ENCODE data around the gene TPCN2. TPM values are rescaled to one million over a fixed set of nuclear protein-coding genes. Genes with fewer than 3 reads are reported as not detected.
"Not testable (repeated sequence)": the region's sequence is repeated elsewhere in the genome, so short reads cannot be mapped to it uniquely, and the experiment has no call there.

Gene TPCN2
- 1 to 10 TPM; 4.8 to 7.0 (median 5.0) TPM for polyA plus RNA-seq

GRCh38 chr11:69048694-69049489 is at the start of gene TPCN2:
Gene TPCN2 (plus strand): TSS chr11:69048932. CDS start chr11:69048998, 66 bp downstream.
- peaks cover 18 to 24% of the 10 kb centered on the region in 2 donors for H3K4me1 Mint-ChIP-seq

GRCh38 chr11:68999093-68999747 is 49.5 kb upstream of the TPCN2 start:
- Mint-ChIP-seq H3K4me1 (peaks cover 20 to 28% of the 10 kb centered on the region in 2 donors), H3K4me3 (peak overlapping the region; percentile 38 to 82 (median 73)), H3K9me3 (no peaks in the 10 kb centered on the region), H3K36me3 (no peaks in the 10 kb centered on the region), H3K27ac (peak overlapping the region; percentile 80 to 93 (median 87)), H3K27me3 (ENCODE audit: low read depth in 3 of 3) (peaks cover 6 to 11% (median 8%) of the 10 kb centered on the region in 3 donors)
- peak; percentile 76 to 85 (median 78) for DNase-seq

More at GRCh38 chr11:69048694-69049489, at the start of gene TPCN2:
- peak; percentile 88 to 93 (median 92) for DNase-seq
- peaks cover 0 to 3% (median 3%) of the 10 kb centered on the region in 3 donors for H3K27me3 Mint-ChIP-seq (ENCODE audit: low read depth in 3 of 3)
- no peaks in the 10 kb centered on the region for H3K9me3 Mint-ChIP-seq
- peak within 1 kb of the TSS; percentile 81 to 89 (median 84) for H3K27ac Mint-ChIP-seq
- H3K4me3 Mint-ChIP-seq: peak within 1 kb of the TSS; percentile 75 to 82 (median 80)
- no peaks in the 10 kb centered on the region for H3K36me3 Mint-ChIP-seq

- Mint-ChIP-seq H3K27ac (peak overlapping the region; percentile 80 to 93 (median 87)), H3K4me1 (peaks cover 20 to 28% of the 10 kb centered on the region in 2 donors), H3K27me3 (ENCODE audit: low read depth in 3 of 3) (peaks cover under 1 to 11% (median 8%) of the 10 kb centered on the region in 3 donors), H3K4me3 (peak overlapping the region; percentile 38 to 82 (median 73))
- H3K36me3 Mint-ChIP-seq, H3K9me3 Mint-ChIP-seq, DNase-seq: not testable (repeated sequence)
Observed at GRCh38 chr11:68999748-69000355, 48.9 kb upstream of the TPCN2 start.

GRCh38 chr11:69000391-69000790 is 48.3 kb upstream of the TPCN2 start:
- no peak for DNase-seq
- Mint-ChIP-seq H3K9me3 (no peaks in the 10 kb centered on the region), H3K27ac (peak overlapping the region in 2 of 6 donors; percentile 68 to 84), H3K36me3 (no peaks in the 10 kb centered on the region), H3K4me1 (peaks cover 20 to 28% of the 10 kb centered on the region in 2 donors), H3K4me3 (peak overlapping the region in 1 of 5 donors; percentile 17), H3K27me3 (ENCODE audit: low read depth in 3 of 3) (peaks cover 0 to 12% (median 10%) of the 10 kb centered on the region in 3 donors)

- Mint-ChIP-seq H3K27me3 (ENCODE audit: low read depth in 3 of 3) (peaks cover 0 to 14% (median 9%) of the 10 kb centered on the region in 3 donors), H3K9me3 (no peaks in the 10 kb centered on the region), H3K36me3 (no peaks in the 10 kb centered on the region), H3K4me3 (peak overlapping the region in 1 of 5 donors; percentile 17), H3K27ac (peak overlapping the region in 3 of 6 donors; percentile 40 to 68 (median 50)), H3K4me1 (peaks cover 20 to 28% of the 10 kb centered on the region in 2 donors)
- no peak for DNase-seq
Observed at GRCh38 chr11:69000831-69001242, 47.9 kb upstream of the TPCN2 start.

GRCh38 chr11:69001243-69002081 is 47.3 kb upstream of the TPCN2 start:
- Mint-ChIP-seq H3K27me3 (ENCODE audit: low read depth in 3 of 3) (peaks cover 2 to 16% (median 9%) of the 10 kb centered on the region in 3 donors), H3K4me3 (no peak overlapping the region), H3K9me3 (no peaks in the 10 kb centered on the region), H3K4me1 (peaks cover 20 to 28% of the 10 kb centered on the region in 2 donors), H3K36me3 (no peaks in the 10 kb centered on the region), H3K27ac (peak overlapping the region in 3 of 6 donors; percentile 40 to 68 (median 50))
- no peak for DNase-seq

GRCh38 chr11:69002110-69002569 is 46.6 kb upstream of the TPCN2 start:
- Mint-ChIP-seq H3K27ac (no peak overlapping the region), H3K4me1 (peaks cover 20 to 28% of the 10 kb centered on the region in 2 donors), H3K4me3 (no peak overlapping the region), H3K36me3 (no peaks in the 10 kb centered on the region), H3K27me3 (ENCODE audit: low read depth in 3 of 3) (peaks cover 2 to 16% (median 12%) of the 10 kb centered on the region in 3 donors), H3K9me3 (no peaks in the 10 kb centered on the region)
- DNase-seq: no peak

- Mint-ChIP-seq H3K27me3 (ENCODE audit: low read depth in 3 of 3) (peaks cover 2 to 16% (median 12%) of the 10 kb centered on the region in 3 donors), H3K36me3 (no peaks in the 10 kb centered on the region), H3K9me3 (no peaks in the 10 kb centered on the region), H3K27ac (peak overlapping the region in 1 of 6 donors; percentile 46), H3K4me1 (peaks cover 20 to 28% of the 10 kb centered on the region in 2 donors), H3K4me3 (no peak overlapping the region)
- no peak for DNase-seq
Observed at GRCh38 chr11:69002570-69003231, 46.0 kb upstream of the TPCN2 start.

- Mint-ChIP-seq H3K4me3 (no peak overlapping the region), H3K4me1 (peaks cover 14 to 21% of the 10 kb centered on the region in 2 donors), H3K9me3 (no peaks in the 10 kb centered on the region), H3K27me3 (ENCODE audit: low read depth in 3 of 3) (peaks cover 2 to 16% (median 12%) of the 10 kb centered on the region in 3 donors), H3K27ac (peak overlapping the region in 1 of 6 donors; percentile 46), H3K36me3 (no peaks in the 10 kb centered on the region)
- DNase-seq: no peak
Observed at GRCh38 chr11:69003301-69003865, 45.3 kb upstream of the TPCN2 start.

- no peaks in the 10 kb centered on the region for H3K9me3 Mint-ChIP-seq
Observed at GRCh38 chr11:69003866-69004367, 44.8 kb upstream of the TPCN2 start.

GRCh38 chr11:69004411-69005182 is 44.1 kb upstream of the TPCN2 start:
- peaks cover 7 to 10% (median 9%) of the 10 kb centered on the region in 3 donors for H3K27me3 Mint-ChIP-seq (ENCODE audit: low read depth in 3 of 3)
- no peak for DNase-seq
- H3K4me1 Mint-ChIP-seq: peaks cover 2 to 9% of the 10 kb centered on the region in 2 donors
- H3K36me3 Mint-ChIP-seq: no peaks in the 10 kb centered on the region
- no peak overlapping the region for H3K4me3 Mint-ChIP-seq
- no peaks in the 10 kb centered on the region for H3K9me3 Mint-ChIP-seq
- H3K27ac Mint-ChIP-seq: no peak overlapping the region

More at GRCh38 chr11:69003866-69004367, 44.8 kb upstream of the TPCN2 start:
- Mint-ChIP-seq H3K36me3 (no peaks in the 10 kb centered on the region), H3K27me3 (ENCODE audit: low read depth in 3 of 3) (peaks cover 2 to 16% (median 12%) of the 10 kb centered on the region in 3 donors), H3K4me1 (peaks cover 8 to 16% of the 10 kb centered on the region in 2 donors), H3K27ac (no peak overlapping the region), H3K4me3 (no peak overlapping the region)
- no peak for DNase-seq

All from immature natural killer cell (primary cell).